HepG2 (cell line): ENCODE measurements around the gene WARS2. TPM values are rescaled to one million over a fixed set of nuclear protein-coding genes. Genes with fewer than 3 reads are reported as not detected.

Source experiments
- GTF2F1 ChIP-seq: fragments of 150-350 bp; IDR thresholded peaks from 2 replicates; pipeline ENCODE4 v1.6.1; 2014; ENCODE audit warnings: low read length
- KLF16 ChIP-seq, 2 experiments: sonication (generic) in 1 of 2; formaldehyde crosslinking in 1 of 2; IDR thresholded peaks; 2 replicates each; pipeline versions ENCODE4 v1.6.1 to v1.8.0; 2016 to 2023; ENCODE audit warnings: missing genetic modification reagents in 2 of 2, missing compliant biosample characterization in 1 of 2
- MYC ChIP-seq: sonication (generic); formaldehyde crosslinking; IDR thresholded peaks from 2 replicates; pipeline ENCODE4 v1.9.0; 2021; ENCODE audit warnings: missing genetic modification reagents, borderline replicate concordance
- PAX8 ChIP-seq: sonication (generic); formaldehyde crosslinking; IDR thresholded peaks from 2 replicates; pipeline ENCODE4 v1.8.0; 2022; ENCODE audit warnings: mild to moderate bottlenecking, missing genetic modification reagents, borderline replicate concordance
- RCOR2 ChIP-seq: IDR thresholded peaks from 2 replicates; pipeline ENCODE4 v1.6.1; 2016; ENCODE audit warnings: missing biosample characterization, missing genetic modification reagents
- SAP130 ChIP-seq: IDR thresholded peaks from 2 replicates; pipeline ENCODE4 v1.6.1; 2016; ENCODE audit warnings: low read depth
- ZNF343 ChIP-seq: sonication (generic); formaldehyde crosslinking; IDR thresholded peaks from 2 replicates; pipeline ENCODE4 v1.4.0; 2020; ENCODE audit warnings: mild to moderate bottlenecking, missing genetic modification reagents
- ZNF350 ChIP-seq: sonication (generic); formaldehyde crosslinking; IDR thresholded peaks from 2 replicates; pipeline ENCODE4 v1.4.0; 2020; ENCODE audit warnings: mild to moderate bottlenecking, low read depth, missing genetic modification reagents, borderline replicate concordance
- ZNF430 ChIP-seq: sonication (generic); formaldehyde crosslinking; IDR thresholded peaks from 2 replicates; pipeline ENCODE4 v1.9.0; 2021; ENCODE audit warnings: mild to moderate bottlenecking, missing genetic modification reagents
- ZSCAN31 ChIP-seq: sonication (generic); formaldehyde crosslinking; IDR thresholded peaks from 2 replicates; pipeline ENCODE4 v1.5.0; 2020; ENCODE audit warnings: low read depth, mild to moderate bottlenecking, missing genetic modification reagents
- polyA plus RNA-seq, 8 experiments: library from polyadenylated mRNA; depleted of rRNA in 3 of 8; stranded (reverse) in 7 of 8; unstranded in 1 of 8; fragments of >200 nt; fragmentation: Illumina TruSeq in 4 of 8; extraction: Trizol in 4 of 8; gene quantifications; 2 replicates each; pipeline versions ENCODE4 v1.2.1 to v1.2.3, GENCODE V29; 2011 to 2016; ENCODE audit warnings: low read depth in 4 of 8, missing spikeins in 1 of 8, mixed read lengths in 1 of 8; ENCODE audit not compliant: insufficient read depth in 1 of 8
- total RNA-seq, 5 experiments: library from RNA; depleted of rRNA; stranded (reverse); fragments of >200 nt; fragmentation: Illumina TruSeq; extraction: Trizol; gene quantifications; 2 replicates each; pipeline ENCODE4 v1.2.3, GENCODE V29; 2016; ENCODE audit warnings: low read depth in 1 of 5
- TF ChIP-seq, protein P1 (sequence below): sonication (generic); formaldehyde crosslinking; IDR thresholded peaks from 2 replicates; pipeline ENCODE4 v1.4.0; 2020; ENCODE audit warnings: low read depth, mild to moderate bottlenecking, missing genetic modification reagents
- TF ChIP-seq, protein P2 (sequence below): IDR thresholded peaks from 2 replicates; pipeline ENCODE4 v1.6.1; 2016
- TF ChIP-seq, protein P3 (sequence below): IDR thresholded peaks from 2 replicates; pipeline ENCODE4 v1.6.1; 2018; ENCODE audit warnings: missing genetic modification reagents
- TF ChIP-seq, protein P4 (sequence below): sonication (generic); formaldehyde crosslinking; IDR thresholded peaks from 2 replicates; pipeline ENCODE4 v1.4.0; 2020; ENCODE audit warnings: mild to moderate bottlenecking, missing genetic modification reagents
- TF ChIP-seq, protein P5 (sequence below): IDR thresholded peaks from 2 replicates; pipeline ENCODE4 v1.6.1; 2016; ENCODE audit warnings: control low read depth
- TF ChIP-seq, protein P6 (sequence below): sonication (generic); formaldehyde crosslinking; IDR thresholded peaks from 2 replicates; pipeline ENCODE4 v1.8.0; 2023; ENCODE audit warnings: mild to moderate bottlenecking, missing genetic modification reagents
- TF ChIP-seq, protein P7 (sequence below): sonication (generic); formaldehyde crosslinking; IDR thresholded peaks from 2 replicates; pipeline ENCODE4 v1.5.0; 2020; ENCODE audit warnings: mild to moderate bottlenecking, missing genetic modification reagents, moderate library complexity

Gene WARS2
- total and polyA plus RNA-seq, 2 of the 13 experiments (the other 11 are each of a cell fraction or from before 2014, with no cell fraction given), result 12.4 to 18.8 TPM

DNA sequence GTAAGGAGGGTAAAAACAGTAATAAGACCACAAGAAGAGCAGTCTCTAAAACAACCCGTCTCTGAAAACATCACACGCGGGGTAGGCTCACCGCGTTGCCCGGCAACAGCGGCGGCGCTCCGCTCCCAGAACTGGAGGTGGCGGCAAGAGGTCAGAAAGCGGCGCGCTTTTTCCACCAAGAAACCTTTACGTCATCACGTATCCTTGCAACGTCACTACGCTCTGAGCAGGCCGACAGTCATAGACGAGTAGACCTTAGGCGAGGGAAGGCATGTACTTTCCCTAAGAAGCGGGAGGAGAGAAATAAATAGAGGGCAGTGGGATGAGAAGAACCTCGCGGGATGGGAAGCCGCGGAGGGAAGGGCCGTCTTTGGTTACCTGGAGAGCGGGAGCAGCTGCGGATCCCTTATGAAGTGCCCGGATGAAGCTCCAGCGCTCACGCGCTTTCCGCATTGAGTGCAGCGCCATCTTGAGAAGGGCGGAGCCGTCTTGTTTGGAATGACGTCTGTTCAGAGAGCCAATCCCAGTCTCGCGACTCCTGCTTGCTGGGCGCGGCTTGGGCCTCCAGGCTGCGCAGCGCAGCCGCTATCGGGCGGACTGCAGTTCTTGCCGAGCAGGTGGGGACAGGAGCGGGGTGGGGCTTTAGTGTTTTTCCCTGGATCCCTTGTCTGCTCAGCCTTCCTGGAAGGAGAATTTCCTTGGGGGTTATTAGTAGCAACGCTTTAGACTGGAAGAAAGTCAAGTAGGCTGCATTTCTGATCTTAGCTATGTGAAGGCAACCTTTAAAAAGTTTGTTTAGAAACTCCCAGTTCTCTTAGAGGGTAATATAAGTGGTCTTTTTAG, at the start of gene WARS2 (continued):
- TF ChIP-seq, protein P1, sequence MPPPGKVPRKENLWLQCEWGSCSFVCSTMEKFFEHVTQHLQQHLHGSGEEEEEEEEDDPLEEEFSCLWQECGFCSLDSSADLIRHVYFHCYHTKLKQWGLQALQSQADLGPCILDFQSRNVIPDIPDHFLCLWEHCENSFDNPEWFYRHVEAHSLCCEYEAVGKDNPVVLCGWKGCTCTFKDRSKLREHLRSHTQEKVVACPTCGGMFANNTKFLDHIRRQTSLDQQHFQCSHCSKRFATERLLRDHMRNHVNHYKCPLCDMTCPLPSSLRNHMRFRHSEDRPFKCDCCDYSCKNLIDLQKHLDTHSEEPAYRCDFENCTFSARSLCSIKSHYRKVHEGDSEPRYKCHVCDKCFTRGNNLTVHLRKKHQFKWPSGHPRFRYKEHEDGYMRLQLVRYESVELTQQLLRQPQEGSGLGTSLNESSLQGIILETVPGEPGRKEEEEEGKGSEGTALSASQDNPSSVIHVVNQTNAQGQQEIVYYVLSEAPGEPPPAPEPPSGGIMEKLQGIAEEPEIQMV (CRISPR knock-in tag), result peak; percentile 76; the same call in 1 of the 2 replicates
- TF ChIP-seq ZNF350 (CRISPR knock-in tag) (peak; percentile 39; the same call in 1 of the 2 replicates), SAP130 (CRISPR knock-in tag) (peak; percentile 82), ZNF343 (CRISPR knock-in tag) (peak; percentile 64; the same call in 1 of the 2 replicates), KLF16 (CRISPR knock-in tag; IDR thresholded peaks at IDR 0.05) (peak in 1 of 2 experiments; percentile 55; a peak in 1 of 4 replicates), ZSCAN31 (CRISPR knock-in tag) (peak; percentile 58; the same call in 1 of the 2 replicates), MYC (peak; percentile 83), PAX8 (CRISPR knock-in tag) (peak; percentile 67; the same call in 1 of the 2 replicates), ZNF430 (CRISPR knock-in tag) (peak; percentile 74; the same call in 1 of the 2 replicates), RCOR2 (CRISPR knock-in tag) (0 out of 2 replicates have a peak, but pooled peaks have one; percentile 31), GTF2F1 (peak; percentile 77; the same call in 1 of the 2 replicates)
- TF ChIP-seq, protein P2, sequence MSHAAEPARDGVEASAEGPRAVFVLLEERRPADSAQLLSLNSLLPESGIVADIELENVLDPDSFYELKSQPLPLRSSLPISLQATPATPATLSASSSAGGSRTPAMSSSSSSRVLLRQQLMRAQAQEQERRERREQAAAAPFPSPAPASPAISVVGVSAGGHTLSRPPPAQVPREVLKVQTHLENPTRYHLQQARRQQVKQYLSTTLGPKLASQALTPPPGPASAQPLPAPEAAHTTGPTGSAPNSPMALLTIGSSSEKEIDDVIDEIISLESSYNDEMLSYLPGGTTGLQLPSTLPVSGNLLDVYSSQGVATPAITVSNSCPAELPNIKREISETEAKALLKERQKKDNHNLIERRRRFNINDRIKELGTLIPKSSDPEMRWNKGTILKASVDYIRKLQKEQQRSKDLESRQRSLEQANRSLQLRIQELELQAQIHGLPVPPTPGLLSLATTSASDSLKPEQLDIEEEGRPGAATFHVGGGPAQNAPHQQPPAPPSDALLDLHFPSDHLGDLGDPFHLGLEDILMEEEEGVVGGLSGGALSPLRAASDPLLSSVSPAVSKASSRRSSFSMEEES (CRISPR knock-in tag), result peak; percentile 40; the same call in 1 of the 2 replicates
- TF ChIP-seq, protein P3, sequence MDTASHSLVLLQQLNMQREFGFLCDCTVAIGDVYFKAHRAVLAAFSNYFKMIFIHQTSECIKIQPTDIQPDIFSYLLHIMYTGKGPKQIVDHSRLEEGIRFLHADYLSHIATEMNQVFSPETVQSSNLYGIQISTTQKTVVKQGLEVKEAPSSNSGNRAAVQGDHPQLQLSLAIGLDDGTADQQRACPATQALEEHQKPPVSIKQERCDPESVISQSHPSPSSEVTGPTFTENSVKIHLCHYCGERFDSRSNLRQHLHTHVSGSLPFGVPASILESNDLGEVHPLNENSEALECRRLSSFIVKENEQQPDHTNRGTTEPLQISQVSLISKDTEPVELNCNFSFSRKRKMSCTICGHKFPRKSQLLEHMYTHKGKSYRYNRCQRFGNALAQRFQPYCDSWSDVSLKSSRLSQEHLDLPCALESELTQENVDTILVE (CRISPR knock-in tag), result peak; percentile 37; the same call in 1 of the 2 replicates
- TF ChIP-seq, protein P4, sequence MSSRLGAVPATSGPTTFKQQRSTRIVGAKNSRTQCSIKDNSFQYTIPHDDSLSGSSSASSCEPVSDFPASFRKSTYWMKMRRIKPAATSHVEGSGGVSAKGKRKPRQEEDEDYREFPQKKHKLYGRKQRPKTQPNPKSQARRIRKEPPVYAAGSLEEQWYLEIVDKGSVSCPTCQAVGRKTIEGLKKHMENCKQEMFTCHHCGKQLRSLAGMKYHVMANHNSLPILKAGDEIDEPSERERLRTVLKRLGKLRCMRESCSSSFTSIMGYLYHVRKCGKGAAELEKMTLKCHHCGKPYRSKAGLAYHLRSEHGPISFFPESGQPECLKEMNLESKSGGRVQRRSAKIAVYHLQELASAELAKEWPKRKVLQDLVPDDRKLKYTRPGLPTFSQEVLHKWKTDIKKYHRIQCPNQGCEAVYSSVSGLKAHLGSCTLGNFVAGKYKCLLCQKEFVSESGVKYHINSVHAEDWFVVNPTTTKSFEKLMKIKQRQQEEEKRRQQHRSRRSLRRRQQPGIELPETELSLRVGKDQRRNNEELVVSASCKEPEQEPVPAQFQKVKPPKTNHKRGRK (CRISPR knock-in tag), result no peak
- TF ChIP-seq, protein P5, sequence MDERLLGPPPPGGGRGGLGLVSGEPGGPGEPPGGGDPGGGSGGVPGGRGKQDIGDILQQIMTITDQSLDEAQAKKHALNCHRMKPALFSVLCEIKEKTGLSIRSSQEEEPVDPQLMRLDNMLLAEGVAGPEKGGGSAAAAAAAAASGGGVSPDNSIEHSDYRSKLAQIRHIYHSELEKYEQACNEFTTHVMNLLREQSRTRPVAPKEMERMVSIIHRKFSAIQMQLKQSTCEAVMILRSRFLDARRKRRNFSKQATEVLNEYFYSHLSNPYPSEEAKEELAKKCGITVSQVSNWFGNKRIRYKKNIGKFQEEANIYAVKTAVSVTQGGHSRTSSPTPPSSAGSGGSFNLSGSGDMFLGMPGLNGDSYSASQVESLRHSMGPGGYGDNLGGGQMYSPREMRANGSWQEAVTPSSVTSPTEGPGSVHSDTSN (CRISPR knock-in tag), result no peak
- TF ChIP-seq, protein P6, sequence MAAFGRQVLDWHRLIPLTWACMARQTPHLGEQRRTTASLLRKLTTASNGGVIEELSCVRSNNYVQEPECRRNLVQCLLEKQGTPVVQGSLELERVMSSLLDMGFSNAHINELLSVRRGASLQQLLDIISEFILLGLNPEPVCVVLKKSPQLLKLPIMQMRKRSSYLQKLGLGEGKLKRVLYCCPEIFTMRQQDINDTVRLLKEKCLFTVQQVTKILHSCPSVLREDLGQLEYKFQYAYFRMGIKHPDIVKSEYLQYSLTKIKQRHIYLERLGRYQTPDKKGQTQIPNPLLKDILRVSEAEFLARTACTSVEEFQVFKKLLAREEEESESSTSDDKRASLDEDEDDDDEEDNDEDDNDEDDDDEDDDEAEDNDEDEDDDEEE, result 0 out of 2 replicates have a peak, but pooled peaks have one; percentile 7
- TF ChIP-seq, protein P7, sequence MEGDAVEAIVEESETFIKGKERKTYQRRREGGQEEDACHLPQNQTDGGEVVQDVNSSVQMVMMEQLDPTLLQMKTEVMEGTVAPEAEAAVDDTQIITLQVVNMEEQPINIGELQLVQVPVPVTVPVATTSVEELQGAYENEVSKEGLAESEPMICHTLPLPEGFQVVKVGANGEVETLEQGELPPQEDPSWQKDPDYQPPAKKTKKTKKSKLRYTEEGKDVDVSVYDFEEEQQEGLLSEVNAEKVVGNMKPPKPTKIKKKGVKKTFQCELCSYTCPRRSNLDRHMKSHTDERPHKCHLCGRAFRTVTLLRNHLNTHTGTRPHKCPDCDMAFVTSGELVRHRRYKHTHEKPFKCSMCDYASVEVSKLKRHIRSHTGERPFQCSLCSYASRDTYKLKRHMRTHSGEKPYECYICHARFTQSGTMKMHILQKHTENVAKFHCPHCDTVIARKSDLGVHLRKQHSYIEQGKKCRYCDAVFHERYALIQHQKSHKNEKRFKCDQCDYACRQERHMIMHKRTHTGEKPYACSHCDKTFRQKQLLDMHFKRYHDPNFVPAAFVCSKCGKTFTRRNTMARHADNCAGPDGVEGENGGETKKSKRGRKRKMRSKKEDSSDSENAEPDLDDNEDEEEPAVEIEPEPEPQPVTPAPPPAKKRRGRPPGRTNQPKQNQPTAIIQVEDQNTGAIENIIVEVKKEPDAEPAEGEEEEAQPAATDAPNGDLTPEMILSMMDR, result peak; percentile 25; the same call in 1 of the 2 replicates
